Left forelimb (tissue), 1 donor: ENCODE data around the gene MMP2.

ENCODE experiments used
- DNase-seq: peaks from one replicate; pipeline ENCODE4 v3.0.0-alpha.2; 2018; ENCODE audit warnings: low spot score

Gene MMP2

GRCh38 chr16:55469821-55470532 lies 9.0 kb upstream of the MMP2 start:
- DNase-seq = no peak

- no peak for DNase-seq
Measured at GRCh38 chr16:55470533-55471371, 8.2 kb upstream of the MMP2 start.

- DNase-seq = no peak
Measured at GRCh38 chr16:55471448-55472097, 7.4 kb upstream of the MMP2 start.

GRCh38 chr16:55473587-55473986 lies 5.4 kb upstream of the MMP2 start:
- DNase-seq = no peak

- no peak for DNase-seq
Measured at GRCh38 chr16:55474821-55475220, 4.2 kb upstream of the MMP2 start.

GRCh38 chr16:55475919-55476318 lies 3.1 kb upstream of the MMP2 start:
- no peak for DNase-seq

GRCh38 chr16:55476625-55477533 lies 2.1 kb upstream of the MMP2 start:
- peak; percentile 73 for DNase-seq

GRCh38 chr16:55477736-55478135 lies 1.3 kb upstream of the MMP2 start:
- no peak for DNase-seq

GRCh38 chr16:55479430-55480140 lies 587 bp downstream of the MMP2 start:
- peak; percentile 71 for DNase-seq

GRCh38 chr16:55480228-55480655 lies 1.2 kb downstream of the MMP2 start:
- peak; percentile 91 for DNase-seq

- DNase-seq = no peak
Measured at GRCh38 chr16:55481023-55481422, 2.0 kb downstream of the MMP2 start.

GRCh38 chr16:55482056-55482455 lies 3.1 kb downstream of the MMP2 start:
- no peak for DNase-seq

GRCh38 chr16:55487048-55487803 lies 8.2 kb downstream of the MMP2 start:
- no peak for DNase-seq

GRCh38 chr16:55488306-55488705 lies 9.3 kb downstream of the MMP2 start:
- peak; percentile 17 for DNase-seq

GRCh38 chr16:55489119-55489955 lies 10.3 kb downstream of the MMP2 start:
- peak; percentile 31 for DNase-seq

GRCh38 chr16:55489956-55490265 lies 10.9 kb downstream of the MMP2 start:
- DNase-seq = no peak

GRCh38 chr16:55490301-55490700 lies 11.3 kb downstream of the MMP2 start:
- no peak for DNase-seq

- DNase-seq = no peak
Measured at GRCh38 chr16:55491691-55492090, 12.7 kb downstream of the MMP2 start.

- no peak for DNase-seq
Measured at GRCh38 chr16:55492756-55493380, 13.9 kb downstream of the MMP2 start.
